GM08714 (cell line): Measurements from ENCODE around the gene ZNF804B.
"Not testable (repeated sequence)": the region's sequence is repeated elsewhere in the genome, so short reads cannot be mapped to it uniquely, and the experiment has no call there.

Experiments used
- H3K4me3 ChIP-seq: fragments of 200-500 bp; sonication (Bioruptor generic); 2 replicates; pipeline ENCODE4 v1.5.1; 2014; ENCODE audit warnings: mild to moderate bottlenecking, low read length, inconsistent platforms
- ZNF274 ChIP-seq: IDR thresholded peaks from 2 replicates; pipeline ENCODE4 v1.6.1; 2012; ENCODE audit warnings: mild to moderate bottlenecking, low read depth, low read length

ZNF804B gene

GRCh38 chr7:89145801-89146200, 386.3 kb downstream of the ZNF804B start:
- TF ChIP-seq ZNF274, result no peak
- H3K4me3 ChIP-seq, result no peak overlapping the region

GRCh38 chr7:89160107-89160506, 400.6 kb downstream of the ZNF804B start:
- H3K4me3 ChIP-seq, result no peak overlapping the region
- TF ChIP-seq ZNF274, result no peak

GRCh38 chr7:89165421-89165820, 405.9 kb downstream of the ZNF804B start:
- H3K4me3 ChIP-seq, result no peak overlapping the region
- TF ChIP-seq ZNF274, result no peak

- H3K4me3 ChIP-seq, result no peak overlapping the region
- no peak for TF ChIP-seq ZNF274
These were observed 411.1 kb downstream of the ZNF804B start for GRCh38 chr7:89170628-89171027.

GRCh38 chr7:89182116-89182515, 422.6 kb downstream of the ZNF804B start:
- TF ChIP-seq ZNF274, result no peak

GRCh38 chr7:89183712-89184111, 424.2 kb downstream of the ZNF804B start:
- no peak overlapping the region for H3K4me3 ChIP-seq
- TF ChIP-seq ZNF274, result no peak

More at GRCh38 chr7:89182116-89182515, 422.6 kb downstream of the ZNF804B start:
- H3K4me3 ChIP-seq, result no peak overlapping the region

GRCh38 chr7:89200758-89201157, 441.3 kb downstream of the ZNF804B start:
- no peak overlapping the region for H3K4me3 ChIP-seq
- TF ChIP-seq ZNF274, result no peak

- no peak overlapping the region for H3K4me3 ChIP-seq
- TF ChIP-seq ZNF274, result no peak
These were observed 464.4 kb downstream of the ZNF804B start for GRCh38 chr7:89223900-89224395.

GRCh38 chr7:89228688-89229171, 469.2 kb downstream of the ZNF804B start:
- H3K4me3 ChIP-seq, result not testable (repeated sequence)

GRCh38 chr7:89238156-89238555, 478.7 kb downstream of the ZNF804B start:
- no peak overlapping the region for H3K4me3 ChIP-seq
- TF ChIP-seq ZNF274, result no peak

GRCh38 chr7:89246196-89246595, 486.7 kb downstream of the ZNF804B start:
- TF ChIP-seq ZNF274, result no peak
- no peak overlapping the region for H3K4me3 ChIP-seq

GRCh38 chr7:89247207-89247606, 487.7 kb downstream of the ZNF804B start:
- no peak for TF ChIP-seq ZNF274
- H3K4me3 ChIP-seq, result no peak overlapping the region

- no peak for TF ChIP-seq ZNF274
- H3K4me3 ChIP-seq, result no peak overlapping the region
These were observed 499.6 kb downstream of the ZNF804B start for GRCh38 chr7:89259085-89259484.

GRCh38 chr7:89264126-89264525, 504.6 kb downstream of the ZNF804B start:
- no peak for TF ChIP-seq ZNF274
- H3K4me3 ChIP-seq, result no peak overlapping the region

GRCh38 chr7:89265631-89266030, 506.1 kb downstream of the ZNF804B start:
- no peak for TF ChIP-seq ZNF274
- no peak overlapping the region for H3K4me3 ChIP-seq

GRCh38 chr7:89283302-89283701, 523.8 kb downstream of the ZNF804B start:
- H3K4me3 ChIP-seq, result no peak overlapping the region
- no peak for TF ChIP-seq ZNF274

GRCh38 chr7:89308535-89308934, 549.0 kb downstream of the ZNF804B start:
- H3K4me3 ChIP-seq, result no peak overlapping the region
- no peak for TF ChIP-seq ZNF274
